SK-N-SH (cell line): Measurements from ENCODE around the gene GAS7. TPM values are rescaled to one million over a fixed set of nuclear protein-coding genes. Genes with fewer than 3 reads are reported as not detected.

Source experiments
- CTCF ChIA-PET: fragments of 300-600, 350-600 bp; formaldehyde crosslinking; extraction: SDS; loops from one replicate; lab custom pipeline; 2021; lab: Yijun Ruan, JAX
- POLR2A ChIA-PET: fragments of 350-600 bp; sonication (Branson Sonifier 250); formaldehyde crosslinking; extraction: SDS; loops from one replicate; lab custom pipeline; 2020; ENCODE audit warnings: antibody characterized with exemption, inconsistent platforms; lab: Yijun Ruan, JAX
- DNase-seq: peaks from one replicate; pipeline ENCODE4 v3.0.0; 2012
- H2AFZ ChIP-seq: fragments of 200-600 bp; sonication (generic); 2 replicates; pipeline ENCODE4 v1.8.1; 2016; ENCODE audit warnings: antibody characterized with exemption, mild to moderate bottlenecking, low read depth
- H3F3A ChIP-seq: fragments of 200-600 bp; sonication (generic); replicated peaks from 2 replicates; pipeline ENCODE3; 2016; ENCODE audit warnings: antibody characterized with exemption, mild to moderate bottlenecking; ENCODE audit not compliant: insufficient read depth
- H3K27ac ChIP-seq, 2 experiments: fragments of 200-500 bp in 1 of 2; fragments of 200-600 bp in 1 of 2; sonication (Bioruptor generic) in 1 of 2; sonication (generic), shearing (Covaris generic) in 1 of 2; 2 replicates each; pipeline versions ENCODE4 v1.5.1 to v1.6.1; 2014 to 2016; ENCODE audit warnings: low read depth in 2 of 2, inconsistent platforms in 1 of 2, low read length in 1 of 2, mild to moderate bottlenecking in 1 of 2, mixed read lengths in 1 of 2
- H3K27me3 ChIP-seq: fragments of 200-600 bp; sonication (generic), shearing (Covaris generic); 2 replicates; pipeline ENCODE4 v1.6.1; 2016; ENCODE audit warnings: mixed run types; ENCODE audit not compliant: insufficient read depth
- H3K36me3 ChIP-seq, 2 experiments: fragments of 200-500 bp in 1 of 2; fragments of 200-600 bp in 1 of 2; sonication (Bioruptor generic) in 1 of 2; sonication (generic) in 1 of 2; replicated peaks in 1 of 2; 2 replicates each; pipeline versions ENCODE3 to v1.5.1; 2014 to 2016; ENCODE audit warnings: low read length in 1 of 2, mild to moderate bottlenecking in 1 of 2; ENCODE audit not compliant: insufficient read depth in 2 of 2, control insufficient read depth in 1 of 2
- H3K4me1 ChIP-seq, 2 experiments: fragments of 200-500 bp in 1 of 2; fragments of 200-600 bp in 1 of 2; sonication (Bioruptor generic) in 1 of 2; sonication (generic), shearing (Covaris generic) in 1 of 2; 2 replicates each; pipeline versions ENCODE4 v1.5.1 to v1.6.1; 2014 to 2016; ENCODE audit warnings: low read depth in 1 of 2, low read length in 1 of 2, mixed run types in 1 of 2; ENCODE audit not compliant: insufficient read depth in 2 of 2, control insufficient read depth in 1 of 2
- H3K4me2 ChIP-seq: fragments of 200-600 bp; sonication (generic), shearing (Covaris generic); 2 replicates; pipeline ENCODE4 v1.6.1; 2017; ENCODE audit warnings: mixed run types
- H3K4me3 ChIP-seq, 2 experiments: fragments of 200-500 bp in 1 of 2; fragments of 200-600 bp in 1 of 2; sonication (Bioruptor generic) in 1 of 2; sonication (generic), shearing (Covaris generic) in 1 of 2; 2 replicates each; pipeline versions ENCODE4 v1.5.1 to v1.8.1; 2014 to 2016; ENCODE audit warnings: low read depth in 2 of 2, inconsistent platforms in 1 of 2, low read length in 1 of 2, mild to moderate bottlenecking in 1 of 2, mixed read lengths in 1 of 2, moderate library complexity in 1 of 2
- H3K79me2 ChIP-seq: fragments of 200-600 bp; sonication (generic); 2 replicates; pipeline ENCODE4 v1.8.1; 2017; ENCODE audit warnings: mild to moderate bottlenecking; ENCODE audit not compliant: insufficient read depth
- H3K9ac ChIP-seq: fragments of 200-600 bp; sonication (generic); 2 replicates; pipeline ENCODE4 v1.6.1; 2017; ENCODE audit warnings: mixed run types
- H3K9me2 ChIP-seq: fragments of 200-600 bp; sonication (generic); 2 replicates; pipeline ENCODE4 v1.6.1; 2017; ENCODE audit warnings: mixed run types
- H3K9me3 ChIP-seq: fragments of 200-600 bp; sonication (generic); 2 replicates; pipeline ENCODE4 v1.6.1; 2017; ENCODE audit warnings: mixed run types, mild to moderate bottlenecking, moderate library complexity
- H4K20me1 ChIP-seq: fragments of 200-600 bp; sonication (generic); 2 replicates; pipeline ENCODE4 v1.6.1; 2017; ENCODE audit warnings: mild to moderate bottlenecking, mixed run types; ENCODE audit not compliant: insufficient read depth
- FOSL2 ChIP-seq: IDR thresholded peaks from 2 replicates; pipeline ENCODE4 v1.4.0; 2012; ENCODE audit warnings: low read depth, mild to moderate bottlenecking, moderate library complexity, borderline replicate concordance
- FOXM1 ChIP-seq: IDR thresholded peaks from 2 replicates; pipeline ENCODE4 v1.4.0; 2012; ENCODE audit warnings: low read depth, mild to moderate bottlenecking
- GABPA ChIP-seq: IDR thresholded peaks from 2 replicates; pipeline ENCODE4 v1.4.0; 2012; ENCODE audit warnings: low read depth, mild to moderate bottlenecking
- IRF3 ChIP-seq: fragments of 150-350 bp; IDR thresholded peaks from 2 replicates; pipeline ENCODE4 v1.6.1; 2016; ENCODE audit warnings: mild to moderate bottlenecking, low read depth, low read length
- JUND ChIP-seq: IDR thresholded peaks from 2 replicates; pipeline ENCODE4 v1.4.0; 2012
- MAX ChIP-seq: IDR thresholded peaks from 2 replicates; pipeline ENCODE4 v1.4.0; 2012; ENCODE audit warnings: low read depth
- MEF2A ChIP-seq: IDR thresholded peaks from 2 replicates; pipeline ENCODE4 v1.4.0; 2012; ENCODE audit warnings: low read depth, borderline replicate concordance
- MXI1 ChIP-seq: IDR thresholded peaks from 2 replicates; pipeline ENCODE4 v1.6.1; 2012; ENCODE audit warnings: mild to moderate bottlenecking, low read depth, low read length, improper control_type of control experiment
- NRF1 ChIP-seq: IDR thresholded peaks from 2 replicates; pipeline ENCODE4 v1.6.1; 2012; ENCODE audit warnings: low read depth, mild to moderate bottlenecking, low read length
- POLR2AphosphoS5 ChIP-seq: IDR thresholded peaks from 2 replicates; pipeline ENCODE4 v1.6.1; 2012; ENCODE audit warnings: low read depth, low read length
- RCOR1 ChIP-seq: fragments of 150-350 bp; IDR thresholded peaks from 2 replicates; pipeline ENCODE4 v1.6.1; 2017; ENCODE audit warnings: antibody characterized with exemption, low read length
- REST ChIP-seq: IDR thresholded peaks from 2 replicates; pipeline ENCODE4 v1.6.1; 2012; ENCODE audit warnings: mild to moderate bottlenecking, low read depth, low read length, moderate library complexity
- SMC3 ChIP-seq: IDR thresholded peaks from 2 replicates; pipeline ENCODE4 v1.6.1; 2012; ENCODE audit warnings: low read depth, low read length, improper control_type of control experiment
- TCF12 ChIP-seq: IDR thresholded peaks from 2 replicates; pipeline ENCODE4 v1.4.0; 2012
- USF1 ChIP-seq: IDR thresholded peaks from 2 replicates; pipeline ENCODE4 v1.4.0; 2012; ENCODE audit warnings: low read depth, borderline replicate concordance
- YY1 ChIP-seq: IDR thresholded peaks from 2 replicates; pipeline ENCODE4 v1.4.0; 2012; ENCODE audit warnings: low read depth, mild to moderate bottlenecking
- WGBS: methylation state at CpG from one replicate; pipeline ENCODE4 v1.1.6; 2017; ENCODE audit warnings: low lambda C conversion rate; 5-methylcytosine and 5-hydroxymethylcytosine counted together
- polyA plus RNA-seq, 3 experiments: library from polyadenylated mRNA; depleted of rRNA; stranded (reverse); fragments of >200 nt; gene quantifications; 2 replicates each; pipeline ENCODE4 v1.2.3, GENCODE V29; 2012
- TF ChIP-seq, protein P1 (sequence below): IDR thresholded peaks from 2 replicates; pipeline ENCODE4; 2012

Gene GAS7
- polyA plus RNA-seq, 1 of the 3 experiments (the other 2 are of a cell fraction): 0.12 TPM

- no peak for TF ChIP-seq JUND
- TF ChIP-seq POLR2AphosphoS5: no peak
- no peak for TF ChIP-seq USF1
- no peak for TF ChIP-seq MXI1
- no peak for TF ChIP-seq YY1
- TF ChIP-seq REST: no peak
- no peak for TF ChIP-seq MAX
- TF ChIP-seq RCOR1: no peak
- TF ChIP-seq FOSL2: no peak
- no peak for TF ChIP-seq IRF3
- TF ChIP-seq MEF2A: no peak
- no peak for TF ChIP-seq GABPA
- no peak for TF ChIP-seq FOXM1
- TF ChIP-seq SMC3: no peak
- TF ChIP-seq NRF1: no peak
- TF ChIP-seq TCF12: no peak
- TF ChIP-seq, protein P1, sequence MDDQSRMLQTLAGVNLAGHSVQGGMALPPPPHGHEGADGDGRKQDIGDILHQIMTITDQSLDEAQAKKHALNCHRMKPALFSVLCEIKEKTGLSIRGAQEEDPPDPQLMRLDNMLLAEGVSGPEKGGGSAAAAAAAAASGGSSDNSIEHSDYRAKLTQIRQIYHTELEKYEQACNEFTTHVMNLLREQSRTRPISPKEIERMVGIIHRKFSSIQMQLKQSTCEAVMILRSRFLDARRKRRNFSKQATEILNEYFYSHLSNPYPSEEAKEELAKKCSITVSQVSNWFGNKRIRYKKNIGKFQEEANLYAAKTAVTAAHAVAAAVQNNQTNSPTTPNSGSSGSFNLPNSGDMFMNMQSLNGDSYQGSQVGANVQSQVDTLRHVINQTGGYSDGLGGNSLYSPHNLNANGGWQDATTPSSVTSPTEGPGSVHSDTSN: no peak
- no peaks in the 10 kb centered on the region for H3K79me2 ChIP-seq
- peaks cover 8% of the 10 kb centered on the region; the same call in 1 of the 2 replicates for H3K27me3 ChIP-seq
- CTCF ChIA-PET: interaction anchor here (1.3 kb wide), 1 partner anchor 24 kb away, joined by 4 read pairs; no protein-coding TSS in a partner anchor
- no peak for DNase-seq
- H3K4me1 ChIP-seq: no peaks in the 10 kb centered on the region; a peak in 1 of 4 replicates
- no peak overlapping the region for H3K4me2 ChIP-seq
- H3K27ac ChIP-seq: no peak overlapping the region
- no peak overlapping the region for H3K9ac ChIP-seq
- no peak overlapping the region for H3K4me3 ChIP-seq
- no peak overlapping the region for H2AFZ ChIP-seq
- H3K36me3 ChIP-seq: no peaks in the 10 kb centered on the region
- no peaks in the 10 kb centered on the region for H3F3A ChIP-seq
- WGBS: 50% methylated on average over 4 of the region's 4 CpGs
- POLR2A ChIA-PET: no interaction called here
- no peaks in the 10 kb centered on the region for H3K9me2 ChIP-seq
- H4K20me1 ChIP-seq: no peaks in the 10 kb centered on the region
- H3K9me3 ChIP-seq: no peaks in the 10 kb centered on the region
These were observed 51.4 kb downstream of the GAS7 start for GRCh38 chr17:10147040-10147439.
